K562 (cell line): ENCODE data around the gene PCYT1A. TPM values are rescaled to one million over a fixed set of nuclear protein-coding genes. Genes with fewer than 3 reads are reported as not detected.

Experiments used
- E2F8 ChIP-seq: fragments of 450-650 bp; IDR thresholded peaks from 2 replicates; pipeline ENCODE4 v1.7.1; 2018; ENCODE audit warnings: mild to moderate bottlenecking, low read depth; ENCODE audit not compliant: partially characterized antibody
- HMG20A ChIP-seq: fragments of 450-650 bp; formaldehyde crosslinking; conservative IDR thresholded peaks from 2 replicates; pipeline ENCODE4 v1.4.0; 2020; ENCODE audit warnings: mild to moderate bottlenecking, mixed read lengths
- MYNN ChIP-seq, 2 experiments: sonication (generic); formaldehyde crosslinking in 1 of 2; IDR thresholded peaks; 2 replicates each; pipeline versions ENCODE4 v1.5.0 to v1.6.1; 2016 to 2020; ENCODE audit warnings: antibody characterized with exemption in 1 of 2, missing genetic modification reagents in 1 of 2
- NR2F6 ChIP-seq: fragments of 450-650 bp; formaldehyde crosslinking; IDR thresholded peaks from 2 replicates; pipeline ENCODE4 v1.4.0; 2020; ENCODE audit warnings: mild to moderate bottlenecking
- POLR2AphosphoS5 ChIP-seq: IDR thresholded peaks from 2 replicates; pipeline ENCODE4 v1.6.1; 2011; ENCODE audit warnings: mild to moderate bottlenecking, low read depth, low read length, moderate library complexity; ENCODE audit not compliant: control insufficient read depth, insufficient read depth
- RAD21 ChIP-seq, 2 experiments: fragments of 250-450 bp in 1 of 2; fragments of 450-650 bp in 1 of 2; sonication (Bioruptor Pico) in 1 of 2; formaldehyde crosslinking in 1 of 2; IDR thresholded peaks in 1 of 2; conservative IDR thresholded peaks in 1 of 2; 2 replicates each; pipeline versions ENCODE4 v1.4.0 to v1.8.0; 2020 to 2022; ENCODE audit warnings: mild to moderate bottlenecking in 2 of 2, moderate library complexity in 1 of 2
- SOX6 ChIP-seq: fragments of 450-650 bp; IDR thresholded peaks from 2 replicates; pipeline ENCODE4 v1.6.1; 2014; ENCODE audit warnings: mild to moderate bottlenecking
- ZBTB12 ChIP-seq: fragments of 250-450 bp; sonication (Bioruptor Pico); IDR thresholded peaks from 2 replicates; pipeline ENCODE4 v1.4.0; 2020
- ZBTB2 ChIP-seq: fragments of 450-650 bp; IDR thresholded peaks from 2 replicates; pipeline ENCODE4 v1.6.1; 2016; ENCODE audit warnings: antibody characterized with exemption
- ZBTB40 ChIP-seq, 2 experiments: fragments of 450-650 bp in 1 of 2; sonication (generic) in 1 of 2; formaldehyde crosslinking in 1 of 2; IDR thresholded peaks; 2 replicates each; pipeline versions ENCODE4 v1.7.1 to v1.9.0; 2016 to 2022; ENCODE audit warnings: inconsistent platforms in 1 of 2, mild to moderate bottlenecking in 1 of 2, missing genetic modification reagents in 1 of 2
- ZNF184 ChIP-seq: sonication (generic); formaldehyde crosslinking; IDR thresholded peaks from 2 replicates; pipeline ENCODE4 v1.5.0; 2020; ENCODE audit warnings: missing genetic modification reagents
- polyA plus RNA-seq, 8 experiments: library from polyadenylated mRNA; depleted of rRNA in 4 of 8; stranded (reverse) in 5 of 8; unstranded in 3 of 8; fragments of >200 nt; fragmentation: Nextera tagmentation in 2 of 8; fragmentation: Illumina TruSeq in 1 of 8; extraction: Ambion mirVana in 2 of 8; extraction: Trizol in 1 of 8; gene quantifications; 2 replicates each; pipeline versions ENCODE4 v1.2.1 to v1.2.3, GENCODE V29; 2011 to 2014; ENCODE audit warnings: inconsistent platforms in 1 of 8, missing spikeins in 1 of 8
- total RNA-seq, 7 experiments: library from RNA; depleted of rRNA in 6 of 7; stranded (reverse); fragments of >200 nt in 6 of 7; fragmentation: Illumina TruSeq in 2 of 7; extraction: Trizol in 2 of 7; gene quantifications; 2 replicates each; pipeline versions ENCODE4 v1.2.1 to v1.2.3, GENCODE V29; 2011 to 2021; ENCODE audit warnings: low replicate concordance in 1 of 7

PCYT1A gene
- total and polyA plus RNA-seq, 9 of the 15 experiments (the other 6 are each of a cell fraction or from before 2014, with no cell fraction given): 13.4 to 62.8 (median 49.4) TPM

GRCh38 chr3:196217307-196218154 lies 70.0 kb downstream of the PCYT1A start (continued):
- TF ChIP-seq ZBTB2: no peak
- no peak for TF ChIP-seq HMG20A (CRISPR knock-in tag)
- TF ChIP-seq ZBTB12: no peak
- no peak for TF ChIP-seq MYNN (IDR thresholded peaks at IDR 0.05)
- no peak for TF ChIP-seq MYNN (CRISPR knock-in tag; IDR thresholded peaks at IDR 0.05)
- TF ChIP-seq NR2F6 (CRISPR knock-in tag): no peak
- TF ChIP-seq ZBTB40 (IDR thresholded peaks at IDR 0.05): no peak
- TF ChIP-seq ZBTB40 (CRISPR knock-in tag; IDR thresholded peaks at IDR 0.05): no peak
- no peak for TF ChIP-seq POLR2AphosphoS5
- TF ChIP-seq SOX6: no peak
- no peak for TF ChIP-seq E2F8
- no peak for TF ChIP-seq RAD21 (CRISPR knock-in tag; conservative IDR thresholded peaks at IDR 0.05 in 1 of 2, IDR thresholded peaks at IDR 0.05 in 1 of 2)
- no peak for TF ChIP-seq ZNF184 (CRISPR knock-in tag)
